Measurements from ENCODE around the gene ZNF793.

ZNF793 gene

DNA sequence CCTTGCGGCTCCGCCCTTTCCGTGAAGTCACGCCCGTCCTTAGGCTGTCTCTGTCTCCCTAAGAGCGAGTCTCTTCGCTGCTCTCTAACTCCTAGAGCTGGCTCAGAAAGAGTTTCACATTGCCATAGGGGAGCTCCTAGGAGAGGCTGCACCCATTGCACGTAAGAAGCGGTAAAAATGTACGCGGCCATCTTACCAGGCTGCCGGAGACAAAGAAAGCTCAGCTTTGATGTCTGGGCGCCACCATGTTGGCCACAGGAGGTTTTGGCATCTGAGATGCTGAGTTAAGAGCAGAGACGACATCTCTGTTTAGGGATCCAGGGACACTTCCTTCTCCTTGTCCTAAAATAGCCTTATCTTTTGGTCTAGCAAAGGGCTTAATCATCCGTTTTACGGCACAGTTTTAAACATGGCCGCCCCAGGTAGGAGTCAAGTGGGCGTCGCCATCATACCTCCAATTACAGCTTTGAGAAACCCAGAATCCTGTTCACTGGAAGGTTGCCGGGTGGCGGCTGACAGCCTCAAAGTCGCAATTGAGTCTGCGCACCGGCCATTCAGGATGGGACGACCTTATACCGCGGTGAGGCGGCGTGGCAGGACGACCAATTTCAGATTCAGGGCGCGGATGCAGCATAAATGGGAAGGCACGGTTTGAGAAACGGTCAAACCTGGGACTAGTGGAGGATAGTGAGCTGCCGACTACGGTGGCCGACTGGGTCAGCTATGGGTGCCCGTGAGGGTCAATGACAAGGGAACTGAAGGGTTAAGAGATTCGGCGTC lies at the start of gene ZNF793:
ZNF793 (plus strand) TSS at position 553 of the 780 bp plus-strand sequence. CDS start 16,501 bp downstream, outside the sequence.
- peak; percentile 75 for DNase-seq

- no peak for DNase-seq
These were observed 40.4 kb upstream of the ZNF793 start for GRCh38 chr19:37466277-37466797.

DNA sequence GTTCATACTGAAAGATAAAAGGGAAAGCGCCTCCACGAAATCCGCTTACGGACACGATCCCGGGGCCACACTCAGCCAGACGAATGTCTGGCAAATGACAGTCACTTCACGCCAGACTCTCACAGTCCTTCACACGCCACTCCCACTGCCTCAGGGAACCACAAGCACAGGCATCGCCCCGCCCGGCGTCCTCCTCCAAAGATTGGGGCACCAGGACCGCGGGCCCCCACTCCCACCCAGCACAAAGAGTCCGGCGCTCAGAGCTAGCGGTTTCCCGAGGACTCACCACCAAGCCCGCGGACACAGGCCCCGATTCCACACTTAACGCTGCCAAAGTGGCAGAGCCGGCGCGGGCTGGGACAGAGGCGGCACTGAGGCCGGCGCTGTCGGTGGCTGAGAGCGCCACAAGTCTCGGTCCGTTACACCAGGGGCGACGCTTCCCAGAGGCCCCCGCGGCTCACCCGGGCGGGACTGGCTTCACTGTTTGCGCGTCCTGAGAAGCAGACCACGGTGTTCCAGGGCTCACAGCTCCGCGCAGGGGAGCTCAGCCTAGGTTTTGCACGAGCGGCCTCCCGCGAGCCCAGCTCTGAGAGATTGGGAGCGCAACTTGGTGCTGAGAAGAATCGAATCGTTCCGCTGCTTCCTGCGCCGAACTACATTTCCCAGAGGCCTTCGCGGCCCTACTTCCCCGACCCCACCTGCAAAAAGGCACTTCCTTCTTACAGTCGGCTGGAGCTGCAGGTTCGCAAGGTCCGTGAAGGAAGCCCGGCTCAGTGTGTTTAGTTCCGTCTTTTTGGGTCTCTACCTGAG lies 39.7 kb upstream of the ZNF793 start, which contains the start of gene ZNF569:
ZNF569 (minus strand) TSS at position 647 of the 810 bp plus-strand sequence. CDS start 22,523 bp downstream, outside the sequence.
- DNase-seq: peak; percentile 91

DNA sequence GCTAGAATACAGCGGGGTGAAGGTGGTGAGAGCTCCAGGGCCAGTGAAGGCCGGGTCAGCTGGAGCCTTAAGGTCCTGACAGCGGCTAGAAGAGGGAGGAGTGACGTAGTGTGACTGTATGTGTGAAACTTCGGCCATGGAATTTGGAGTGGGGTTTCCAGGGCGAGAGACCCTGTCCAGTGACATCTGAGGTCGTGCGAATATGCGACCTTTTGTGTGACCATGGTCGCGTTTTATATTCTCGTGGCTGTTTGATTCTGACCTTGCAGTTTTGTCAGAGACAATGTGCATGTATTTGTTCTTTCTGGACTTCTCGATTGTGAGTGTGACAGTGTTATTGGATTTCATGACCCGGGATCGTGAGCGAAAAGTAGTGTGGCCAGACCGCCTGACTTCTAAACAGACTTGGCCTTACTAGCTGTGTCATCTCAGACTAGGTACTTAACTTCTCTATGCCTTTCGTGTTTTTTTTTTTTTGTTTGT lies 39.1 kb upstream of the ZNF793 start:
- DNase-seq: no peak

GRCh38 chr19:37468961-37469777 lies 37.6 kb upstream of the ZNF793 start, which contains the start of gene ZNF570:
Gene ZNF570, plus strand, starts transcription at chr19:37469356. Its CDS starts 999 bp downstream, at chr19:37470355.
- DNase-seq: peak; percentile 80

GRCh38 chr19:37470216-37470615 lies 36.5 kb upstream of the ZNF793 start:
- DNase-seq: no peak

- no peak for DNase-seq
These were observed 34.6 kb upstream of the ZNF793 start for GRCh38 chr19:37472165-37472564.

- no peak for DNase-seq
These were observed 22.2 kb upstream of the ZNF793 start for GRCh38 chr19:37484406-37485168.

DNA sequence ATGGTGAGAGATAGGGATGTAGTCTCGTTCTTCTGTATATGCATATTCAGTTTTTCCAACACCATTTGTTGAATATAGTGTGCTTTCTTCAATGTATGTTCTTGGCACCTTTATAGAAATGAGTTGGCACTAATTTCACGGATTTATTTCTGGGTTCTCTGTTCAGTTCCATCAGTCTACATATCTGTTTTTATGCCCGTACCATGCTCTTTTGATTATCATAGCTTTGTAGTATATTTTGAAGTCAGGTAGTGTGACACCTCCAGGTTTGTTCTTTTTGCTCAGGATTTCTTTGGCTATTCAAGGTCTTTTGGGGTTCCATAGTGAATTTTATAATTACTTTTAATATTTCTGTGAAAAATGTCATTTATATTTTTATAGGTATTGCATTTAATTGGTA lies 14.5 kb upstream of the ZNF793 start:
- DNase-seq: no peak

GRCh38 chr19:37505958-37506386 lies 767 bp upstream of the ZNF793 start:
- peak; percentile 6 for DNase-seq

- no peak for DNase-seq
These were observed 377 bp downstream of the ZNF793 start for GRCh38 chr19:37507167-37507464.

DNA sequence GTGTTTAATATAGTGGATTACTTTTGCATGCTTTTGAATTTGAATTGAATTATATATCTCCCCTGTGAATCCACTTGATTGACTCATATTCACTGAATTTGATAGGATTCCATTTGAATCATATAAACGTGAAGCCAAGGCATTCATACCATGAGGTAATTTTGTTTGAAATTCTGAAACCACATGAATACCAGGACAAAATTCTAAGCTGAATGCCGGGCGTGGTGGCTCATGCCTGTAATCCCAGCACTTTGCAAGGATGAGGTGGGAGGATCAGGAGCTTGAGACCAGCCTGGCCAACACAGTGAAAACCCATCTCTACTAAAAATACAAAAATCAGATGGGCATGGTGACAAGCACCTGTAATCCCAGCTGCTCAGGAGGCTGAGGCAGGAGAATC lies 4.4 kb downstream of the ZNF793 start:
- DNase-seq: no peak

DNA sequence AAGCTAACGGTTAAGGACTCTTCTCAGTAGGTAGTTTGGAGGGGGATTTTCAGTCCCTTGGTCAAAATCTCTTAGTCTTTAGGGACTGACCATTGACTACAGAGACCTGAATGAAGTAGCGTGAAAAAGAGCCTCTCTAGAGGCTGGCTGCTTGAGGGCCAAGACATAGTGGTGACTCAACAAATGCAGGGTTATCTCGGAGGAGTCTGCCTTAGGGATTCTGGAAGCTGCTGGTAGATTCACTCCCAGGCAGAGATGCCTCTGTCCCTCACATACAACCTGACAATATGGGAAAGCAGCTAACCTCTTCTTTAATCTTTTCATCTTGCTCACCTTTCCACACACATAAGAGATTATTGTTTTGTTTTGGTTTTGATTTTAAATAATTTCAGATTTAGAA lies 5.1 kb downstream of the ZNF793 start:
- DNase-seq: no peak

- no peak for DNase-seq
These were observed 6.7 kb downstream of the ZNF793 start for GRCh38 chr19:37513397-37513796.

- no peak for DNase-seq
These were observed 13.2 kb downstream of the ZNF793 start for GRCh38 chr19:37519890-37520289.

- no peak for DNase-seq
These were observed 30.7 kb downstream of the ZNF793 start for GRCh38 chr19:37537391-37537947.

- no peak for DNase-seq
These were observed 44.6 kb downstream of the ZNF793 start for GRCh38 chr19:37551129-37551993.

- no peak for DNase-seq
These were observed 56.8 kb downstream of the ZNF793 start for GRCh38 chr19:37563518-37563917.

DNA sequence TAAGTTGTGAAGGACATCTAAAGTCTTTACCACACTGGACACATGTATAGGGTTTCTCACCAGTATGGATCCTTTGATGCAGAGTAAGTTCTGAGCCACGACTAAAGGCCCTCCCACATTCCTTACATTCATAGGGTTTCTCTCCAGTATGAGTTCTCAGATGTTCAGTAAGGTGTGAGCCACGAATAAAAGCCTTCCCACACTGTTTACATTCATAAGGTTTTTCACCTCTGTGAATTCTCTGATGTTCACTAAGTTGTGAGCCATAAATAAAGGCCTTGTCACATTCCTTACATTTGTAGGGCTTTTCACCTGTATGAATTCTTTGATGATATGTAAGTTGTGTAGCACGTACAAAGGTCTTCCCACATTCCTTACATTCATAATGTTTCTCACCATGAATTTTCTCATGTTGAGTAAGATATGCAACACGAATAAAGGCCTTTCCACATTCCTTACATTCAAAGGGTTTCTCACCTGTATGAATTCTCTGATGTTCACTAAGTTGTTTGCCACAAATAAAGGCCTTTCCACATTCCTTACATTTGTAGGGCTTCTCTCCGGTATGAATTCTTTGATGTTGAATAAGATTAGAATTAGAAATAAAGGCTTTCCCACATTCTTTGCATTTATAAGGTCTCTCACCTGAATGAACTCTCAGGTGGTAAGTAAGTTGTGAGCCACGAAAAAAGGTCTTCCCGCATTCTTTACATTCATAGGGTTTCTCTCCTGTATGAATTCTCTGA lies 58.1 kb downstream of the ZNF793 start:
- no peak for DNase-seq

GRCh38 chr19:37565370-37565669 lies 58.6 kb downstream of the ZNF793 start:
- DNase-seq: no peak

Measured in NCI-H774 (cell line).